Measurements from ENCODE around the gene TXNRD2. TPM values are rescaled to one million over a fixed set of nuclear protein-coding genes. Genes with fewer than 3 reads are reported as not detected.

Gene TXNRD2
- total RNA-seq, 1 donor from 2014 or later = 15.0 TPM

- peak; percentile 64 for DNase-seq
Observed at GRCh38 chr22:19862619-19863246, 78.9 kb downstream of the TXNRD2 start.

GRCh38 chr22:19859861-19860510, 81.6 kb downstream of the TXNRD2 start:
- no peak for DNase-seq

- no peak for DNase-seq
Observed at GRCh38 chr22:19857382-19857781, 84.2 kb downstream of the TXNRD2 start.

GRCh38 chr22:19855504-19856409, 85.9 kb downstream of the TXNRD2 start:
- DNase-seq = peak; percentile 54

- peak; percentile 99 for DNase-seq
Observed at GRCh38 chr22:19854778-19855503, 86.7 kb downstream of the TXNRD2 start, which contains the start of the genes GNB1L and RTL10. GNB1L (minus strand) TSS chr22:19854874; CDS start chr22:19821355, 33,519 bp downstream. RTL10 (minus strand) TSS chr22:19854874; CDS start chr22:19852261, 2,613 bp downstream.

- DNase-seq = no peak
Observed at GRCh38 chr22:19853879-19854777, 87.5 kb downstream of the TXNRD2 start.

- DNase-seq = no peak
Observed at GRCh38 chr22:19853058-19853878, 88.3 kb downstream of the TXNRD2 start.

GRCh38 chr22:19852177-19852781, 89.3 kb downstream of the TXNRD2 start:
- DNase-seq = peak; percentile 54

- no peak for DNase-seq
Observed at GRCh38 chr22:19851291-19852176, 90.1 kb downstream of the TXNRD2 start.

- DNase-seq = no peak
Observed at GRCh38 chr22:19850763-19851109, 90.9 kb downstream of the TXNRD2 start.

GRCh38 chr22:19849835-19850762, 91.5 kb downstream of the TXNRD2 start:
- DNase-seq = no peak

GRCh38 chr22:19848298-19849224, 93.1 kb downstream of the TXNRD2 start:
- DNase-seq = no peak

GRCh38 chr22:19847345-19847632, 94.3 kb downstream of the TXNRD2 start:
- no peak for DNase-seq

GRCh38 chr22:19846620-19847344, 94.8 kb downstream of the TXNRD2 start:
- no peak for DNase-seq

- no peak for DNase-seq
Observed at GRCh38 chr22:19845054-19845722, 96.4 kb downstream of the TXNRD2 start.
